ENCODE results near the gene JAG2. TPM values are rescaled to one million over a fixed set of nuclear protein-coding genes. Genes with fewer than 3 reads are reported as not detected.

Gene JAG2
- total and polyA plus RNA-seq, 2 of the 4 experiments (the other 2 are of a cell fraction) = 0.18 to 0.58 TPM

GRCh38 chr14:105147671-105148603 lies 20.6 kb downstream of the JAG2 start:
- Histone ChIP-seq H2AK5ac (ENCODE audit: low read depth, low read length) (no peak overlapping the region), H3K36me3 (ENCODE audit: control insufficient read depth, insufficient read depth, low read length) (no peaks in the 10 kb centered on the region), H3K14ac (replicated peaks; ENCODE audit: low read depth, low read length) (no peak overlapping the region), H3K4ac (ENCODE audit: low read depth, low read length) (no peak overlapping the region), H3K56ac (ENCODE audit: extremely low read depth, insufficient read depth, low read length) (no peak overlapping the region), H4K5ac (ENCODE audit: low read depth, low read length) (no peak overlapping the region), H4K20me1 (ENCODE audit: insufficient read depth, low read length) (no peaks in the 10 kb centered on the region), H3K4me1 (ENCODE audit: control insufficient read depth, insufficient read depth, low read length) (no peaks in the 10 kb centered on the region), H4K91ac (ENCODE audit: insufficient read depth, low read depth, low read length) (no peak overlapping the region), H2BK120ac (ENCODE audit: low read depth, low read length) (no peak overlapping the region), H2BK15ac (ENCODE audit: low read depth, low read length) (no peak overlapping the region), H3K27ac (ENCODE audit: insufficient read depth, low read length) (no peak overlapping the region), H3K79me1 (ENCODE audit: low read depth in 1 of 2, low read length in 2 of 2) (no peaks in the 10 kb centered on the region), H3K9me1 (ENCODE audit: insufficient read depth, low read length) (no peaks in the 10 kb centered on the region), H3K9me3 (ENCODE audit: control insufficient read depth, insufficient read depth, low read length) (no peaks in the 10 kb centered on the region), H4K8ac (ENCODE audit: low read depth in 2 of 2, low read length in 2 of 2) (no peak overlapping the region), H3K27me3 (ENCODE audit: control insufficient read depth, insufficient read depth, low read length) (no peaks in the 10 kb centered on the region; the same call in 1 of the 2 replicates), H2AK9ac (replicated peaks; ENCODE audit: low read depth, low read length, poor library complexity) (no peak overlapping the region), H2AFZ (replicated peaks; ENCODE audit: low read length, poor library complexity) (no peak overlapping the region), H3K4me2 (ENCODE audit: low read depth, low read length) (no peak overlapping the region), H3K4me3 (ENCODE audit: insufficient read depth, low read depth, low read length) (no peak overlapping the region), H2BK5ac (ENCODE audit: low read depth, low read length, poor library complexity, severe bottlenecking) (no peak overlapping the region), H2BK20ac (ENCODE audit: low read depth, low read length) (no peak overlapping the region), H3K18ac (ENCODE audit: low read depth, low read length) (no peak overlapping the region), H3K23ac (ENCODE audit: low read depth, low read length) (no peak overlapping the region), H3K9ac (ENCODE audit: low read depth, low read length) (no peak overlapping the region)
- TF ChIP-seq MAZ (IDR thresholded peaks at IDR 0.05; ENCODE audit: borderline replicate concordance, low read depth, low read length) (no peak), RCOR1 (IDR thresholded peaks at IDR 0.05; ENCODE audit: insufficient replicate concordance, low read length) (no peak), FOS (IDR thresholded peaks at IDR 0.05; ENCODE audit: low read depth, low read length) (no peak), CTCF (conservative IDR thresholded peaks at IDR 0.05; ENCODE audit: low read depth, low read length) (no peak)
- BruUV-seq (replicated peaks) = no TSS peak
- WGBS, 2 experiments (ENCODE audit: extremely low coverage in 2 of 2, insufficient read length in 1 of 2) = 91% methylated on average over 29 of the region's 62 CpGs; no CpG with 5 or more reads in 1 of the 2 experiments
- in situ Hi-C loops (cut with MboI; ENCODE audit: low sequenced_read_pairs) (no loop called here), dilution Hi-C loops (cut with HindIII; ENCODE audit: low sequenced_read_pairs, unreplicated experiment) (no loop called here), intact Hi-C loops (cut with micrococcal nuclease) (no loop called here)
- DNase-seq = no peak
- ChIA-PET CTCF (no interaction called here), POLR2A (ENCODE audit: unreplicated experiment) (no interaction called here)
- ATAC-seq (ENCODE audit: low read depth) = no peak

Measured in IMR-90 (cell line).